IMR-90 (cell line): ENCODE measurements around the gene AFG3L2. TPM values are rescaled to one million over a fixed set of nuclear protein-coding genes. Genes with fewer than 3 reads are reported as not detected.
A peak's percentile ranks its signal among the peaks of the same experiment; 100 is the strongest.

Experiments
- ATAC-seq: fragments of 200-7000 bp; cut with Tn5 transposase; 2 replicates; pipeline ENCODE4 v1.9.1; 2020; ENCODE audit warnings: low read depth, mild to moderate bottlenecking, moderate library complexity
- BruUV-seq: library from RNA; stranded (reverse); fragments of 400-500 nt; replicated peaks from 2 replicates; lab custom pipeline; 2021; lab: Mats Ljungman, UMichigan
- CTCF ChIA-PET: fragments of 300-600 bp; formaldehyde crosslinking; extraction: SDS; loops from one replicate; lab custom pipeline; 2021; ENCODE audit warnings: antibody characterized with exemption; lab: Yijun Ruan, JAX
- POLR2A ChIA-PET: fragments of 300-600 bp; sonication (Branson Sonifier 250); formaldehyde crosslinking; loops from one replicate; lab custom pipeline; 2022; ENCODE audit warnings: antibody characterized with exemption; ENCODE audit not compliant: unreplicated experiment; lab: Charles Lee
- DNase-seq: peaks from one replicate; pipeline ENCODE4 v3.0.0; 2013
- H2AFZ ChIP-seq: replicated peaks from 2 replicates; pipeline ENCODE3; 2013; ENCODE audit warnings: low read length, mild to moderate bottlenecking; ENCODE audit not compliant: poor library complexity
- H2AK5ac ChIP-seq: 2 replicates; pipeline ENCODE4 v1.6.1; 2013; ENCODE audit warnings: low read depth, low read length, inconsistent platforms
- H2AK9ac ChIP-seq: replicated peaks from 2 replicates; pipeline ENCODE3; 2013; ENCODE audit warnings: mild to moderate bottlenecking, low read depth, low read length, moderate library complexity; ENCODE audit not compliant: poor library complexity
- H2BK120ac ChIP-seq: 2 replicates; pipeline ENCODE4 v1.6.1; 2013; ENCODE audit warnings: low read depth, low read length, inconsistent platforms
- H2BK15ac ChIP-seq: 3 replicates; pipeline ENCODE4 v1.6.1; 2013; ENCODE audit warnings: low read depth, low read length, inconsistent platforms
- H2BK20ac ChIP-seq: 2 replicates; pipeline ENCODE4 v1.6.1; 2013; ENCODE audit warnings: low read depth, mild to moderate bottlenecking, inconsistent platforms, low read length, moderate library complexity
- H2BK5ac ChIP-seq: 2 replicates; pipeline ENCODE4 v1.6.1; 2013; ENCODE audit warnings: mild to moderate bottlenecking, low read depth, low read length, inconsistent platforms; ENCODE audit not compliant: poor library complexity, severe bottlenecking
- H3K14ac ChIP-seq: replicated peaks from 2 replicates; pipeline ENCODE4 v1.6.1; 2013; ENCODE audit warnings: low read depth, low read length, inconsistent platforms
- H3K18ac ChIP-seq: 2 replicates; pipeline ENCODE4 v1.6.1; 2013; ENCODE audit warnings: low read depth, low read length, control low read depth
- H3K23ac ChIP-seq: 2 replicates; pipeline ENCODE4 v1.6.1; 2013; ENCODE audit warnings: low read depth, low read length, inconsistent platforms
- H3K27ac ChIP-seq: 2 replicates; pipeline ENCODE4 v1.5.1; 2013; ENCODE audit warnings: mild to moderate bottlenecking, control low read depth, low read length; ENCODE audit not compliant: insufficient read depth
- H3K27me3 ChIP-seq: 2 replicates; pipeline ENCODE4 v1.6.1; 2013; ENCODE audit warnings: low read length; ENCODE audit not compliant: control insufficient read depth, insufficient read depth
- H3K36me3 ChIP-seq: 2 replicates; pipeline ENCODE4 v1.6.1; 2013; ENCODE audit warnings: low read length, mixed read lengths; ENCODE audit not compliant: control insufficient read depth, insufficient read depth
- H3K4ac ChIP-seq: 2 replicates; pipeline ENCODE4 v1.6.1; 2013; ENCODE audit warnings: low read depth, low read length, inconsistent platforms
- H3K4me1 ChIP-seq: 2 replicates; pipeline ENCODE4 v1.6.1; 2013; ENCODE audit warnings: low read length, mixed read lengths; ENCODE audit not compliant: control insufficient read depth, insufficient read depth
- H3K4me2 ChIP-seq: 2 replicates; pipeline ENCODE4 v1.6.1; 2013; ENCODE audit warnings: low read depth, mild to moderate bottlenecking, control low read depth, low read length, moderate library complexity
- H3K4me3 ChIP-seq: 2 replicates; pipeline ENCODE4 v1.5.1; 2013; ENCODE audit warnings: low read depth, mild to moderate bottlenecking, control low read depth, low read length, moderate library complexity; ENCODE audit not compliant: insufficient read depth
- H3K56ac ChIP-seq: 2 replicates; pipeline ENCODE4 v1.6.1; 2013; ENCODE audit warnings: low read length, inconsistent platforms; ENCODE audit not compliant: insufficient read depth; ENCODE audit errors: extremely low read depth
- H3K79me1 ChIP-seq, 2 experiments: 2 replicates each; pipeline ENCODE4 v1.6.1; 2013; ENCODE audit warnings: low read length in 2 of 2, inconsistent platforms in 1 of 2, low read depth in 1 of 2
- H3K9ac ChIP-seq: 2 replicates; pipeline ENCODE4 v1.6.1; 2013; ENCODE audit warnings: low read depth, low read length, control low read depth
- H3K9me1 ChIP-seq: 2 replicates; pipeline ENCODE4 v1.6.1; 2013; ENCODE audit warnings: low read length, inconsistent platforms; ENCODE audit not compliant: insufficient read depth
- H3K9me3 ChIP-seq: 2 replicates; pipeline ENCODE4 v1.6.1; 2013; ENCODE audit warnings: low read length; ENCODE audit not compliant: control insufficient read depth, insufficient read depth
- H4K20me1 ChIP-seq: 2 replicates; pipeline ENCODE4 v1.6.1; 2013; ENCODE audit warnings: low read length, inconsistent platforms; ENCODE audit not compliant: insufficient read depth
- H4K5ac ChIP-seq: 2 replicates; pipeline ENCODE4 v1.6.1; 2013; ENCODE audit warnings: mild to moderate bottlenecking, low read depth, low read length, control low read depth
- H4K8ac ChIP-seq, 2 experiments: 2 replicates each; pipeline ENCODE4 v1.6.1; 2013; ENCODE audit warnings: low read depth in 2 of 2, low read length in 2 of 2, control low read depth in 1 of 2, inconsistent platforms in 1 of 2
- H4K91ac ChIP-seq: 2 replicates; pipeline ENCODE4 v1.6.1; 2013; ENCODE audit warnings: low read depth, low read length, inconsistent platforms; ENCODE audit not compliant: insufficient read depth
- CEBPB ChIP-seq: IDR thresholded peaks from 2 replicates; pipeline ENCODE4 v1.6.1; 2012; ENCODE audit warnings: low read depth, low read length, improper control_type of control experiment
- CHD1 ChIP-seq: IDR thresholded peaks from 2 replicates; pipeline ENCODE4 v1.6.1; 2012; ENCODE audit warnings: low read depth, low read length, improper control_type of control experiment
- FOS ChIP-seq: fragments of 150-350 bp; IDR thresholded peaks from 2 replicates; pipeline ENCODE4 v1.6.1; 2016; ENCODE audit warnings: low read depth, low read length
- MAFK ChIP-seq: IDR thresholded peaks from 2 replicates; pipeline ENCODE4 v1.6.1; 2012; ENCODE audit warnings: low read depth, low read length, improper control_type of control experiment
- MAZ ChIP-seq: IDR thresholded peaks from 2 replicates; pipeline ENCODE4 v1.6.1; 2012; ENCODE audit warnings: low read depth, mild to moderate bottlenecking, low read length, improper control_type of control experiment, moderate library complexity, borderline replicate concordance
- MXI1 ChIP-seq: IDR thresholded peaks from 2 replicates; pipeline ENCODE4 v1.6.1; 2012; ENCODE audit warnings: low read depth, mild to moderate bottlenecking, low read length, moderate library complexity, borderline replicate concordance
- NFE2L2 ChIP-seq: fragments of 150-350 bp; IDR thresholded peaks from 2 replicates; pipeline ENCODE4 v1.6.1; 2016; ENCODE audit warnings: low read depth, mild to moderate bottlenecking, low read length
- POLR2A ChIP-seq: IDR thresholded peaks from 2 replicates; pipeline ENCODE4 v1.6.1; 2012; ENCODE audit warnings: mild to moderate bottlenecking, low read depth, low read length
- RAD21 ChIP-seq: IDR thresholded peaks from 2 replicates; pipeline ENCODE4 v1.6.1; 2012; ENCODE audit warnings: low read length, improper control_type of control experiment
- SMC3 ChIP-seq: fragments of 150-350 bp; IDR thresholded peaks from 2 replicates; pipeline ENCODE4 v1.6.1; 2016; ENCODE audit warnings: low read depth, mild to moderate bottlenecking, antibody characterized with exemption, low read length, moderate library complexity
- WGBS, 2 experiments: methylation state at CpG; one replicate each; pipeline versions ENCODE4 v1.1.5 to v1.1.7; 2013; ENCODE audit warnings: missing lambda C conversion rate in 2 of 2; ENCODE audit not compliant: insufficient read length in 1 of 2; ENCODE audit errors: extremely low coverage in 2 of 2; 5-methylcytosine and 5-hydroxymethylcytosine counted together
- dilution Hi-C: fragments of 300-500 bp; cut with HindIII; formaldehyde crosslinking; loops from one replicate; pipeline ENCODE4 v1.14.3; 2018; ENCODE audit warnings: low sequenced_read_pairs; ENCODE audit not compliant: unreplicated experiment
- in situ Hi-C: fragments of 300-500 bp; cut with MboI; formaldehyde crosslinking; loops from 3 replicates; pipeline ENCODE4 v1.14.3; 2019; ENCODE audit warnings: low sequenced_read_pairs, inconsistent platforms, mixed read lengths
- intact Hi-C: fragments of 100-400 bp; cut with micrococcal nuclease; formaldehyde crosslinking; loops from 2 replicates; pipeline ENCODE4 v1.10.0; 2022
- polyA plus RNA-seq, 3 experiments: library from polyadenylated mRNA; depleted of rRNA; stranded (reverse); fragments of >200 nt; gene quantifications; 2 replicates each; pipeline ENCODE4 v1.2.3, GENCODE V29; 2012; ENCODE audit warnings: low replicate concordance in 1 of 3
- total RNA-seq: library from RNA; depleted of rRNA; stranded (reverse); fragments of >200 nt; gene quantifications from 2 replicates; pipeline ENCODE4 v1.2.3, GENCODE V29; 2012

The AFG3L2 gene
- total and polyA plus RNA-seq, 2 of the 4 experiments (the other 2 are of a cell fraction), result 26.9 to 37.6 TPM

DNA sequence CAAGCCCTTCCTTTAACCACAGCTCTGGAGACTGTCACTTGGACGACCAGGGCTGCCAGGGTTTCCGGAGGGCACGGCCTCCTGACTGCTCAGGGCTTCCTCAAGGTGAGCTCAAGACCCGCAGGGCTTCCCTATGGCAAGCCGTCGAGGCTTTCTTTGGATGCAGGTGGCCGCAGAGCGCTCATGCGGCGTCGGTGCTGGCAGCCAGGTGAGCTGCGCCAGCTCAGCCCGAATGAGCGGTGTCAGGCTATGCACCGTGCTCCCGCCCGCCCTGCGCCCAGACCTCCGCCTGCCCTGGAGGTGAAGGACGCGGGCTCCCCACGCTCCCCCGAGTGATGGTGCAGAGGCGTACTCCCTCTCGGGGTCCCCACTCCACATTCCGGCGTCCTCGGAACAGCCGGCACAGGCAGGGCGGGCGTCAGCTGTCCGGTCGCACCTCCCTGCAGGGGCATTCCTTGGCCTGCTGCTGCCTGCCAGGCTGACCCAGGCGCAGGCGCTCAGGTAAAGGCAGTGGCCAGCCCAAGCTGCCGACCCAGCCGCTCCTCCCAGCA lies 89.8 kb downstream of the AFG3L2 start:
- intact Hi-C loops, result no loop called here
- Histone ChIP-seq H4K20me1 (no peaks in the 10 kb centered on the region), H4K8ac (peak overlapping the region; percentile 74 to 92), H3K23ac (peak overlapping the region; percentile 46; the same call in 1 of the 2 replicates), H3K4me2 (peak overlapping the region; percentile 84), H2AFZ (peak overlapping the region; percentile 92), H3K27me3 (no peaks in the 10 kb centered on the region), H2AK5ac (peak overlapping the region; percentile 81), H3K9me3 (no peaks in the 10 kb centered on the region), H2BK120ac (peak overlapping the region; percentile 64), H3K4me1 (peaks cover 18% of the 10 kb centered on the region), H3K36me3 (no peaks in the 10 kb centered on the region), H4K91ac (peak overlapping the region; percentile 95), H2BK5ac (peak overlapping the region; percentile 89), H3K14ac (peak overlapping the region; percentile 35), H3K4ac (peak overlapping the region; percentile 83), H3K4me3 (peak overlapping the region; percentile 40; the same call in 1 of the 2 replicates), H3K56ac (no peak overlapping the region), H3K27ac (peak overlapping the region; percentile 90), H2AK9ac (peak overlapping the region; percentile 92), H3K79me1 (peaks cover 0 to 7% of the 10 kb centered on the region in 2 experiments; a peak in 2 of 4 replicates), H3K9ac (peak overlapping the region; percentile 68), H2BK15ac (peak overlapping the region; percentile 76; the same call in 1 of the 3 replicates), H3K9me1 (0 out of 2 replicates have a peak, but pooled peaks cover 10% of the 10 kb centered on the region), H2BK20ac (0 out of 2 replicates have a peak overlapping the region, but pooled peaks have one; percentile 18), H3K18ac (peak overlapping the region; percentile 54; the same call in 1 of the 2 replicates), H4K5ac (peak overlapping the region; percentile 24)
- ChIA-PET CTCF (interaction anchor here (0.9 kb wide), 1 partner anchor 15 kb away, joined by 3 read pairs; no protein-coding TSS in a partner anchor), POLR2A (interaction anchor here (1.3 to 3.0 kb wide), 2 partner anchors 8 to 19 kb away, joined by 4 to 19 read pairs; no protein-coding TSS in a partner anchor)
- no peak for DNase-seq
- TF ChIP-seq NFE2L2 (no peak), POLR2A (no peak), SMC3 (no peak), CEBPB (no peak), MAZ (no peak), MXI1 (no peak), CHD1 (no peak), MAFK (no peak), FOS (no peak), RAD21 (no peak)
- in situ Hi-C loops, result loop anchor here (10.0 kb wide), 1 partner anchor 432 kb away; the partner anchor contains the start of gene CHMP1B
- BruUV-seq, result no TSS peak
- WGBS, 2 experiments, result 58% methylated on average over 27 of the region's 37 CpGs; no CpG with 5 or more reads in 1 of the 2 experiments
- dilution Hi-C loops, result no loop called here
- no peak for ATAC-seq
